HG02852 (cell line): Measurements from ENCODE around the gene DHX34.

Experiments used
- ATAC-seq: cut with Tn5 transposase; IDR thresholded peaks from one replicate; pipeline ENCODE4 v1.9.1; 2021; ENCODE audit warnings: mild to moderate bottlenecking, moderate library complexity; ENCODE audit not compliant: unreplicated experiment

Gene DHX34

GRCh38 chr19:47414469-47414868 lies 65.4 kb downstream of the DHX34 start:
- ATAC-seq = no peak

GRCh38 chr19:47415953-47416642 lies 67.0 kb downstream of the DHX34 start:
- ATAC-seq = no peak

GRCh38 chr19:47416643-47416985 lies 67.5 kb downstream of the DHX34 start:
- no peak for ATAC-seq

GRCh38 chr19:47417107-47417745 lies 68.1 kb downstream of the DHX34 start:
- ATAC-seq = no peak

- ATAC-seq = no peak
Measured at GRCh38 chr19:47417746-47418691, 68.9 kb downstream of the DHX34 start.

GRCh38 chr19:47418692-47419029 lies 69.5 kb downstream of the DHX34 start:
- ATAC-seq = no peak

GRCh38 chr19:47419030-47419783 lies 70.1 kb downstream of the DHX34 start, which contains the start of gene MEIS3:
TSS of gene MEIS3 (minus strand) at chr19:47419527. CDS start at chr19:47419081, 446 bp downstream.
- no peak for ATAC-seq

GRCh38 chr19:47419789-47420188 lies 70.7 kb downstream of the DHX34 start:
- ATAC-seq = no peak

- ATAC-seq = no peak
Measured at GRCh38 chr19:47421244-47421786, 72.2 kb downstream of the DHX34 start.

GRCh38 chr19:47421844-47422395 lies 72.8 kb downstream of the DHX34 start:
- ATAC-seq = no peak

- ATAC-seq = no peak
Measured at GRCh38 chr19:47422417-47423163, 73.5 kb downstream of the DHX34 start.

- ATAC-seq = no peak
Measured at GRCh38 chr19:47423203-47423882, 74.2 kb downstream of the DHX34 start.

GRCh38 chr19:47427241-47428176 lies 78.4 kb downstream of the DHX34 start:
- no peak for ATAC-seq

GRCh38 chr19:47428177-47428894 lies 79.2 kb downstream of the DHX34 start:
- ATAC-seq = no peak

- no peak for ATAC-seq
Measured at GRCh38 chr19:47429140-47429793, 80.2 kb downstream of the DHX34 start.

GRCh38 chr19:47430041-47430802 lies 81.1 kb downstream of the DHX34 start:
- ATAC-seq = no peak
